GM23248 (cell line): ENCODE measurements around the gene SLC4A8. TPM values are rescaled to one million over a fixed set of nuclear protein-coding genes. Genes with fewer than 3 reads are reported as not detected.
A peak's percentile ranks its signal among the peaks of the same experiment; 100 is the strongest.

Experiments
- DNase-seq: peaks from one replicate; pipeline ENCODE4 v3.0.0-alpha.2; 2015
- H2AFZ ChIP-seq: fragments of 200-600 bp; sonication (generic); 2 replicates; pipeline ENCODE4 v1.6.1; 2016; ENCODE audit warnings: antibody characterized with exemption
- H3F3A ChIP-seq: fragments of 200-600 bp; sonication (generic); 2 replicates; pipeline ENCODE4 v1.6.1; 2016; ENCODE audit warnings: mild to moderate bottlenecking, antibody characterized with exemption, mixed run types; ENCODE audit not compliant: insufficient read depth
- H3K27ac ChIP-seq: fragments of 200-600 bp; sonication (generic); 2 replicates; pipeline ENCODE4 v1.5.1; 2016; ENCODE audit warnings: mild to moderate bottlenecking
- H3K27me3 ChIP-seq: fragments of 200-600 bp; sonication (generic); replicated peaks from 2 replicates; pipeline ENCODE4 v1.6.1; 2016; ENCODE audit warnings: mild to moderate bottlenecking; ENCODE audit not compliant: insufficient read depth
- H3K36me3 ChIP-seq: fragments of 200-600 bp; sonication (generic); 2 replicates; pipeline ENCODE4 v1.6.1; 2016; ENCODE audit warnings: low read depth, mild to moderate bottlenecking
- H3K4me1 ChIP-seq: fragments of 200-600 bp; sonication (generic); 2 replicates; pipeline ENCODE4 v1.6.1; 2016; ENCODE audit warnings: mild to moderate bottlenecking; ENCODE audit not compliant: insufficient read depth
- H3K4me2 ChIP-seq: fragments of 200-600 bp; sonication (generic); one replicate; pipeline ENCODE4 v1.6.1; 2016; ENCODE audit warnings: mild to moderate bottlenecking; ENCODE audit not compliant: unreplicated experiment
- H3K4me3 ChIP-seq: fragments of 200-600 bp; sonication (generic); 2 replicates; pipeline ENCODE4 v1.5.1; 2016; ENCODE audit warnings: mild to moderate bottlenecking
- H3K79me2 ChIP-seq: fragments of 200-600 bp; sonication (generic); 2 replicates; pipeline ENCODE4 v1.6.1; 2016; ENCODE audit warnings: mild to moderate bottlenecking; ENCODE audit not compliant: insufficient read depth
- H3K9ac ChIP-seq: fragments of 200-600 bp; sonication (generic); 2 replicates; pipeline ENCODE4 v1.6.1; 2016; ENCODE audit warnings: mild to moderate bottlenecking
- H3K9me2 ChIP-seq: fragments of 200-600 bp; sonication (generic); 2 replicates; pipeline ENCODE4 v1.6.1; 2016; ENCODE audit warnings: mixed run types, mild to moderate bottlenecking, moderate library complexity; ENCODE audit not compliant: insufficient read depth
- H3K9me3 ChIP-seq: fragments of 200-600 bp; sonication (generic); one replicate; pipeline ENCODE4 v1.6.1; 2017; ENCODE audit warnings: low read depth
- H4K20me1 ChIP-seq: fragments of 200-600 bp; sonication (generic); 2 replicates; pipeline ENCODE4 v1.6.0; 2016; ENCODE audit not compliant: insufficient read depth
- EZH2 ChIP-seq: fragments of 200-600 bp; sonication (generic); IDR thresholded peaks from 2 replicates; pipeline ENCODE4 v1.6.1; 2018; ENCODE audit warnings: antibody characterized with exemption, mild to moderate bottlenecking; ENCODE audit not compliant: insufficient read depth, poor library complexity, severe bottlenecking
- EZH2phosphoT487 ChIP-seq: fragments of 200-600 bp; sonication (generic); IDR thresholded peaks from 2 replicates; pipeline ENCODE4 v1.6.1; 2018; ENCODE audit warnings: antibody characterized with exemption, moderate library complexity, mild to moderate bottlenecking, low read depth; ENCODE audit not compliant: insufficient read depth
- WGBS, 2 experiments: methylation state at CpG; one replicate each; pipeline ENCODE4 v1.1.6; 2015 to 2017; ENCODE audit warnings: low lambda C conversion rate in 2 of 2, low coverage in 1 of 2; ENCODE audit errors: missing lambda C conversion rate in 2 of 2; 5-methylcytosine and 5-hydroxymethylcytosine counted together
- in situ Hi-C: fragments of 300-500 bp; cut with MboI; formaldehyde crosslinking; loops from 2 replicates; pipeline ENCODE4 v1.15.0; 2020
- polyA plus RNA-seq: library from polyadenylated mRNA; unstranded; fragments of >200 nt; fragmentation: Nextera tagmentation; extraction: Ambion mirVana; gene quantifications from 2 replicates; pipeline ENCODE4 v1.2.1, GENCODE V29; 2016
- total RNA-seq: library from RNA; depleted of rRNA; stranded (reverse); fragments of >200 nt; shearing (Covaris generic); gene quantifications from 2 replicates; pipeline ENCODE4 v1.2.3, GENCODE V29; 2014

Gene SLC4A8
- total and polyA plus RNA-seq, 2 experiments from 2014 or later: 2.6 to 3.1 TPM

DNA sequence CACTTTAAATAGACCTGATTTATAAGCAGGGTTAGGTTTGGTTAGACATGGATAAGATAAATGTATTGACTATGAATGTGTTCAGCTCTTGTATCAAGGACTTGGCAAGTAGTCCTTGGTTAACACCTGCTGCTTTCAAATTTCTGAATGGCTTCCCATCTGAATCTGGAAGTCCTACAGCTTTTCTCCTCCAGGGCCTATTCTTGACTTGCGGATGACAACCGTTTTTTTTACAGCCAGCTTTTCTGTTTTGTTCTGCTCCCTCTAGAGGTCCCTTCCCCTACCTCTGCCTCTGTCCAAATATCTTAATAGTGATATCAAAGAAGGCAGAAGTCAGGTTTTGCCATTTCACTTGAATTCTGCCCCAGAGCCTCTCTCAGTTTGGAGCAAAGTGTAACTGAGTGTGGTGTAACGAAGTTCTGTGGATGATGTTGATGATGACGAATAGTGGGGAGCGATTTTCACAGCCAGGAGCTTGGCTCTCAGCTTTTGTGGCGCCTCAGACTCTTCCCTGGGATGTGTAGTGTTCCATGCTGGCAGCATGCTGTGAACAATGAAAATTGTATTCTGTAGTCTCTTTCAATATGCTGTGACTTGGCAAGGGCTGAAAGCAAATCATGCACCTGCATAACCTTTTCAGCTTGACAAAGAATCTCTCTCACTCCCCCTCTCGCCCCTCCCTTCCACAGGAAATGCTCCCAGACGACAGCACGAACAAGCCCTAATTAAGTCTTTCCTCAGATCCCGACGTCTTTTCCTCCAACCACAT lies 5.0 kb upstream of the SLC4A8 start:
- no peaks in the 10 kb centered on the region for H3K79me2 ChIP-seq
- peaks cover 6% of the 10 kb centered on the region; the same call in 1 of the 2 replicates for H3K4me1 ChIP-seq
- H3K9me3 ChIP-seq: no peaks in the 10 kb centered on the region
- H3K9ac ChIP-seq: no peak overlapping the region
- in situ Hi-C loops: loop anchor here (10.0 kb wide), 1 partner anchor 405 kb away; no protein-coding TSS in a partner anchor
- TF ChIP-seq EZH2: no peak
- no peak for TF ChIP-seq EZH2phosphoT487
- no peaks in the 10 kb centered on the region for H3K36me3 ChIP-seq
- 48 to 53% methylated on average over 11 of the region's 11 CpGs for WGBS, 2 experiments
- no peaks in the 10 kb centered on the region for H3K27me3 ChIP-seq
- H3K4me3 ChIP-seq: no peak overlapping the region
- H3K4me2 ChIP-seq: no peak overlapping the region
- H3K9me2 ChIP-seq: no peaks in the 10 kb centered on the region
- peak; percentile 11 for DNase-seq
- no peak overlapping the region for H2AFZ ChIP-seq
- H3F3A ChIP-seq: peaks cover 7% of the 10 kb centered on the region
- H4K20me1 ChIP-seq: no peaks in the 10 kb centered on the region
- no peak overlapping the region for H3K27ac ChIP-seq

GRCh38 chr12:51421266-51421884 lies 3.3 kb upstream of the SLC4A8 start:
- TF ChIP-seq EZH2 (no peak), EZH2phosphoT487 (no peak)
- peak; percentile 83 for DNase-seq
- 54 to 61% methylated on average over 5 of the region's 5 CpGs for WGBS, 2 experiments
- H2AFZ ChIP-seq: no peak overlapping the region
- H3K9me2 ChIP-seq: no peaks in the 10 kb centered on the region
- no peaks in the 10 kb centered on the region for H3K9me3 ChIP-seq
- no peak overlapping the region for H3K9ac ChIP-seq
- no peak overlapping the region for H3K4me3 ChIP-seq
- peaks cover 7% of the 10 kb centered on the region for H3F3A ChIP-seq
- H3K27ac ChIP-seq: no peak overlapping the region
- in situ Hi-C loops: loop anchor here (10.0 kb wide), 1 partner anchor 403 kb away; no protein-coding TSS in a partner anchor
- H4K20me1 ChIP-seq: no peaks in the 10 kb centered on the region
- H3K4me2 ChIP-seq: no peak overlapping the region
- no peaks in the 10 kb centered on the region for H3K36me3 ChIP-seq
- no peaks in the 10 kb centered on the region for H3K27me3 ChIP-seq
- H3K4me1 ChIP-seq: peaks cover 6% of the 10 kb centered on the region; the same call in 1 of the 2 replicates
- no peaks in the 10 kb centered on the region for H3K79me2 ChIP-seq

DNA sequence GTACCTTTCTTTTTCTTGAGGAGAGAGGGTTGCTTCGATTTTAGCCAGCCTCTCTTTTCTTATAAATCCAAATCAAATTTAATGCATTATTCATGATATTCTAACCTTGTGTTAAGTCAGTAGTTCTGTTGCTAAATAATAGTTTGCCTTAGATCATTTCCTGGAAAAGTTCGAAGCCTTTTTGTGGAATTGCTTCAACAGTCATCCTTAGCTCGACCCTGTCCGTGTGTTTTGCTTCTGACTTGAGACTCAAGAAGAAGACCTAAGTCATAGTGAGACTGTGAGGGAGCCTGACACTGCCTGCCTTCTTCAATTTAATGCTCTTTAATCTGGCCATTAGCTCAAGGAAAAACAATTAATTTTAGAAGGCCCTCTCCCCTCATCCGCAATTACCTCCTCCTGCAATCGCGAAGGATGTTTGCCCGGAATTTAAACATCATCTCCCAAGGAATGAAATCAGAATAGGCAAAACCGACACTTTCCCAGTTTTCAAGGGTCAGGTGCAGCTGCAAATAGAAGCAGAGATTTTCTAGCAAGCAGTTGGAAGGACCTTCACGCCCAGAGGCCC lies 453 bp upstream of the SLC4A8 start:
- Histone ChIP-seq H3K36me3 (no peaks in the 10 kb centered on the region), H3K27ac (peak overlapping the region; percentile 39), H3K27me3 (no peaks in the 10 kb centered on the region), H3K79me2 (no peaks in the 10 kb centered on the region), H3K9me3 (no peaks in the 10 kb centered on the region), H3K4me3 (peak overlapping the region; percentile 74), H3K4me1 (peaks cover 6% of the 10 kb centered on the region; the same call in 1 of the 2 replicates), H3K9me2 (no peaks in the 10 kb centered on the region), H3K9ac (peak overlapping the region; percentile 34), H3F3A (peaks cover 7% of the 10 kb centered on the region), H2AFZ (peak overlapping the region; percentile 91), H4K20me1 (no peaks in the 10 kb centered on the region), H3K4me2 (peak overlapping the region; percentile 74)
- in situ Hi-C loops: loop anchor here (10.0 kb wide), 1 partner anchor 401 kb away; no protein-coding TSS in a partner anchor
- TF ChIP-seq EZH2 (no peak), EZH2phosphoT487 (no peak)
- DNase-seq: peak; percentile 57
- 5% methylated on average over 10 of the region's 10 CpGs for WGBS, 2 experiments

DNA sequence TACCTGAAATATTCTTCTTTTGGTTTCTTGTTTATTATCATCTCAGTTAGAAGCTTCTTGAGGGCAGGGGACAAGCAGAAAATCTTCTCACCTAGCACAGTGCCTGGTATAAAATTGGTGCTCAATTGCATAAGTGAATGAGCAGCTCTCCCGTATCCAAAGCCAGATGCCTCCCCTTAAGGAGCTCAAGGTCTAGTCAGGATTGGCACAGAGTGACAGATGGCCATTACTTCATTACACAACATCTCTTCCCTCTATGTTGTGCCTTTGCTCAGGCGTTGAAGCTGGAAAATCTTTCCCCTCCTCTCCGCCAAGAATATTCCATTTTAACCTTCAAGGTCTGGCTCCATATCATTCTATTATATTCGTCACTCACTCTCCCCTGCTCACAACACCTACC lies 3.6 kb downstream of the SLC4A8 start:
- no peaks in the 10 kb centered on the region for H3K9me2 ChIP-seq
- H3K36me3 ChIP-seq: no peaks in the 10 kb centered on the region
- WGBS, 2 experiments: 64 to 66% methylated on average over 4 of the region's 4 CpGs
- H3K79me2 ChIP-seq: no peaks in the 10 kb centered on the region
- no peak overlapping the region for H3K9ac ChIP-seq
- in situ Hi-C loops: loop anchor here (10.0 kb wide), 1 partner anchor 397 kb away; no protein-coding TSS in a partner anchor
- H4K20me1 ChIP-seq: no peaks in the 10 kb centered on the region
- no peak for DNase-seq
- TF ChIP-seq EZH2phosphoT487: no peak
- TF ChIP-seq EZH2: no peak
- no peak overlapping the region for H3K27ac ChIP-seq
- peaks cover 6% of the 10 kb centered on the region; the same call in 1 of the 2 replicates for H3K4me1 ChIP-seq
- no peak overlapping the region for H2AFZ ChIP-seq
- no peak overlapping the region for H3K4me3 ChIP-seq
- no peaks in the 10 kb centered on the region for H3K27me3 ChIP-seq
- H3K4me2 ChIP-seq: no peak overlapping the region
- H3F3A ChIP-seq: peaks cover 7% of the 10 kb centered on the region
- no peaks in the 10 kb centered on the region for H3K9me3 ChIP-seq
